ENCODE measurements around the gene LIPA.

The LIPA gene

DNA sequence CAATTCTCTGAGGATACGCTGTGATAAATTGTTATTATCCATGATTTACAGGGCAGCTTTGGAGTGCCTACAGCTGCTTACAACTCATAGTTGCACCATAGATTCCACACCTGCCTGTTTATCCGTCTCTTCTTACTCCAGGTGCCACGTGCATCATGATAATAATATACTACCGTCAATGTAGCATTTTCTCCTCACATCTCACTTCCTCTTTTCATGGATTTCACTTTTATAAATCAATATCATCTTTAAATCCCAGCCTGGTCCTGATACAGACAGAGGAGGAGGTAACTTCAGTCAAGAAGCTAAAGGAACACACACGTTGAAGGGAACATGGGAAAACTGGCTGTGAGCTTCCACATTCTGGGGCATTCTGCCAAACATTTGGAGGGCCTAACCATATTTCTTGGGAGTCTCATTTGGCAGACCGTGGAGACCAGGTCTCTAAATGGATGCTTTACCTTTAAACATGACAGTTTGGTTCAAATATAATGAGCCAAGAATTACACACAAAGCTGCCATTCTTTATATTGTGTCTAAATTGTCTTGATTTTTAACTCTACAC lies 46.9 kb downstream of the LIPA start:
- H3K9me3 ChIP-seq (ENCODE audit: insufficient read depth, low read length, severe bottlenecking), result no peaks in the 10 kb centered on the region
- no peaks in the 10 kb centered on the region for H3K36me3 ChIP-seq (ENCODE audit: insufficient read depth, low read length)
- H3K27ac ChIP-seq (ENCODE audit: low read length), result no peak overlapping the region
- TF ChIP-seq EZH2 (IDR thresholded peaks at IDR 0.05; ENCODE audit: borderline replicate concordance, low read depth, low read length, severe bottlenecking), result no peak
- no peak for TF ChIP-seq CTCF (IDR thresholded peaks at IDR 0.05; ENCODE audit: borderline replicate concordance, extremely low read depth, low read length, poor library complexity, severe bottlenecking)
- ATAC-seq (ENCODE audit: insufficient read depth, low read depth), result no peak
- no peak overlapping the region for H3K9ac ChIP-seq (ENCODE audit: low read depth, low read length)
- H3K27me3 ChIP-seq (ENCODE audit: insufficient read depth, low read length, poor library complexity), result peaks cover 35% of the 10 kb centered on the region
- H3K4me1 ChIP-seq (ENCODE audit: insufficient read depth, low read length), result peaks cover 15% of the 10 kb centered on the region
- H3K4me2 ChIP-seq (ENCODE audit: insufficient read depth, low read length), result no peak overlapping the region
- DNase-seq, result no peak
- no peaks in the 10 kb centered on the region for H4K20me1 ChIP-seq (ENCODE audit: insufficient read depth, low read length)
- H2AFZ ChIP-seq (ENCODE audit: low read depth, low read length), result no peak overlapping the region
- no peak overlapping the region for H3K4me3 ChIP-seq (ENCODE audit: low read depth in 1 of 2, low read length in 2 of 2)
- no peaks in the 10 kb centered on the region for H3K79me2 ChIP-seq (ENCODE audit: insufficient read depth, low read length)

- Histone ChIP-seq H4K20me1 (ENCODE audit: insufficient read depth, low read length) (no peaks in the 10 kb centered on the region), H3K9me3 (ENCODE audit: insufficient read depth, low read length, severe bottlenecking) (no peaks in the 10 kb centered on the region), H3K79me2 (ENCODE audit: insufficient read depth, low read length) (no peaks in the 10 kb centered on the region), H3K27ac (ENCODE audit: low read length) (no peak overlapping the region), H3K27me3 (ENCODE audit: insufficient read depth, low read length, poor library complexity) (peaks cover 39% of the 10 kb centered on the region), H3K4me1 (ENCODE audit: insufficient read depth, low read length) (peaks cover 15% of the 10 kb centered on the region), H3K36me3 (ENCODE audit: insufficient read depth, low read length) (no peaks in the 10 kb centered on the region), H3K9ac (ENCODE audit: low read depth, low read length) (no peak overlapping the region), H3K4me3 (ENCODE audit: low read depth in 1 of 2, low read length in 2 of 2) (no peak overlapping the region), H2AFZ (ENCODE audit: low read depth, low read length) (no peak overlapping the region), H3K4me2 (ENCODE audit: insufficient read depth, low read length) (no peak overlapping the region)
- no peak for DNase-seq
- ATAC-seq (ENCODE audit: insufficient read depth, low read depth), result no peak
- TF ChIP-seq CTCF (IDR thresholded peaks at IDR 0.05; ENCODE audit: borderline replicate concordance, extremely low read depth, low read length, poor library complexity, severe bottlenecking), result no peak
- no peak for TF ChIP-seq EZH2 (IDR thresholded peaks at IDR 0.05; ENCODE audit: borderline replicate concordance, low read depth, low read length, severe bottlenecking)
Observed at GRCh38 chr10:89203237-89203636, 48.3 kb downstream of the LIPA start.

GRCh38 chr10:89202033-89202425 lies 49.5 kb downstream of the LIPA start:
- Histone ChIP-seq H3K36me3 (ENCODE audit: insufficient read depth, low read length) (no peaks in the 10 kb centered on the region), H3K4me3 (ENCODE audit: low read depth in 1 of 2, low read length in 2 of 2) (no peak overlapping the region), H3K27ac (ENCODE audit: low read length) (no peak overlapping the region), H3K27me3 (ENCODE audit: insufficient read depth, low read length, poor library complexity) (peaks cover 36% of the 10 kb centered on the region), H3K79me2 (ENCODE audit: insufficient read depth, low read length) (no peaks in the 10 kb centered on the region), H2AFZ (ENCODE audit: low read depth, low read length) (no peak overlapping the region), H3K9me3 (ENCODE audit: insufficient read depth, low read length, severe bottlenecking) (no peaks in the 10 kb centered on the region), H3K4me2 (ENCODE audit: insufficient read depth, low read length) (no peak overlapping the region), H3K9ac (ENCODE audit: low read depth, low read length) (no peak overlapping the region), H4K20me1 (ENCODE audit: insufficient read depth, low read length) (no peaks in the 10 kb centered on the region), H3K4me1 (ENCODE audit: insufficient read depth, low read length) (peaks cover 9% of the 10 kb centered on the region)
- TF ChIP-seq EZH2 (IDR thresholded peaks at IDR 0.05; ENCODE audit: borderline replicate concordance, low read depth, low read length, severe bottlenecking), result no peak
- TF ChIP-seq CTCF (IDR thresholded peaks at IDR 0.05; ENCODE audit: borderline replicate concordance, extremely low read depth, low read length, poor library complexity, severe bottlenecking), result no peak
- ATAC-seq (ENCODE audit: insufficient read depth, low read depth) (no peak), DNase-seq (no peak)

All from DND-41 (cell line).